Measurements from ENCODE around the gene HRH3.

Gene HRH3

GRCh38 chr20:62183426-62184142 lies 36.5 kb downstream of the HRH3 start:
- Histone ChIP-seq H3K79me2 (ENCODE audit: insufficient read depth, low read length) (peaks cover 37% of the 10 kb centered on the region), H2AFZ (ENCODE audit: low read length) (no peak overlapping the region), H3K27ac (ENCODE audit: low read depth, low read length, poor library complexity, severe bottlenecking) (peak overlapping the region; percentile 41)

DNA sequence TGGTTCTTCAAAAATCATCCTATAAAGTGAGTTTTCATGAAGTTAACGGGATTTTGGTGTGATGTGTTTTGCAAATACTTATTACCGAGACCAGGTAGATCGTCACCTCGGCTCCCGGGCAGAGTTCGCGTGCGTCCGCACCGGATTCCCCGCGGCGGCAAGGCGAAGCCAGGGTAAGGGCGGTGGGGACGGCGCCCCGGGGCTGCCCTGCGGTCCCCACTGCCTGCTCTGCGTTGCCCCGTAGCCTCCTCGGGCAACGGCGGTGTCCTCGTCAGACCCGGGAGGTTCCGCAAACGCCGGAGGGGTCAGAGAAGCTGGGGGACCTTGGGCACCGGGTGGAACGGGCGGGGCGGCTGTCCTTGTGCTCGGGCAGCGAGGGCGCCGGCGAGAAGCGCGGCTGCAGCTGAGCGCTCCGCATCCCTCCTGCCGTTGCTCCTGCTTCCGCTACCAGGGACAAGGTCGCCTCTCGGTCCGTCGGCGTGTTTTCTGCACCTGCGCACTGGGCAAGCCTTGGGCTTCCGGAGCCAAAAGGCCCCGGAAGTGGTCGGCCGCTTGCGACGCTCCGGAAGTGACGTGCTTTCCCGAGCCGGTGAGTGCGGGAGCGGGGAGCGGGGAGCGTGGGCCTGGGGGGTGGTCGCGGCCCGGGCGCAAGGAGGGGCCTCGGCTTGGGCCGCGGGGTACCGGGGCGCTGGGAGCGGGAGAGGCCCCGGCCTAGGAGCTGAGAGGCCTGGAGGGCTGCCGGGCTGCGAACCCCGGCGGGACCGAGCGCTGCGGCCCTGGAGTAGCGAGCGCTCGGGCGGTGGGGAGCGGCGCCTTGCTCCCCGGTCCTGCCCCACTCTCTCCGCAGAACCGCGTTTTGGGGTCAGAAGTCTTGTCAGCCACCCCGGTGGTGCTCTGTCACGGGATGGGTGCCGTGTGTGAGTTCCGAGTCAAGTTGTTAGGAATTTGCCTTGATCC lies 37.3 kb downstream of the HRH3 start, which contains the start of gene MTG2:
TSS of gene MTG2 (plus strand) at position 560 of the 957 bp plus-strand sequence. CDS start 10,393 bp downstream, outside the sequence.
- Histone ChIP-seq H3K4me1 (ENCODE audit: insufficient read depth, low read length, severe bottlenecking) (peaks cover 45% of the 10 kb centered on the region), H3K79me2 (ENCODE audit: insufficient read depth, low read length) (peaks cover 28% of the 10 kb centered on the region), H3K27ac (ENCODE audit: low read depth, low read length, poor library complexity, severe bottlenecking) (peak within 1 kb of the TSS; percentile 75), H3K4me2 (ENCODE audit: low read length) (peak within 1 kb of the TSS; percentile 99), H3K36me3 (ENCODE audit: insufficient read depth, low read length) (no peaks in the 10 kb centered on the region), H2AFZ (ENCODE audit: low read length) (no peak within 1 kb of the TSS), H3F3A (ENCODE audit: insufficient read depth, low read length) (no peaks in the 10 kb centered on the region), H3K4me3 (ENCODE audit: low read depth, low read length, poor library complexity, severe bottlenecking) (peak within 1 kb of the TSS; percentile 97), H4K20me1 (ENCODE audit: insufficient read depth, low read length) (no peaks in the 10 kb centered on the region), H3K27me3 (ENCODE audit: insufficient read depth, low read length) (no peaks in the 10 kb centered on the region), H3K9me2 (ENCODE audit: low read depth, low read length) (no peaks in the 10 kb centered on the region), H3K9ac (ENCODE audit: low read length) (peak within 1 kb of the TSS; percentile 98), H3K9me3 (ENCODE audit: low read length) (no peaks in the 10 kb centered on the region)
- no peak for TF ChIP-seq EZH2 (IDR thresholded peaks at IDR 0.05; ENCODE audit: borderline replicate concordance, low read length)
- TF ChIP-seq, protein P1, sequence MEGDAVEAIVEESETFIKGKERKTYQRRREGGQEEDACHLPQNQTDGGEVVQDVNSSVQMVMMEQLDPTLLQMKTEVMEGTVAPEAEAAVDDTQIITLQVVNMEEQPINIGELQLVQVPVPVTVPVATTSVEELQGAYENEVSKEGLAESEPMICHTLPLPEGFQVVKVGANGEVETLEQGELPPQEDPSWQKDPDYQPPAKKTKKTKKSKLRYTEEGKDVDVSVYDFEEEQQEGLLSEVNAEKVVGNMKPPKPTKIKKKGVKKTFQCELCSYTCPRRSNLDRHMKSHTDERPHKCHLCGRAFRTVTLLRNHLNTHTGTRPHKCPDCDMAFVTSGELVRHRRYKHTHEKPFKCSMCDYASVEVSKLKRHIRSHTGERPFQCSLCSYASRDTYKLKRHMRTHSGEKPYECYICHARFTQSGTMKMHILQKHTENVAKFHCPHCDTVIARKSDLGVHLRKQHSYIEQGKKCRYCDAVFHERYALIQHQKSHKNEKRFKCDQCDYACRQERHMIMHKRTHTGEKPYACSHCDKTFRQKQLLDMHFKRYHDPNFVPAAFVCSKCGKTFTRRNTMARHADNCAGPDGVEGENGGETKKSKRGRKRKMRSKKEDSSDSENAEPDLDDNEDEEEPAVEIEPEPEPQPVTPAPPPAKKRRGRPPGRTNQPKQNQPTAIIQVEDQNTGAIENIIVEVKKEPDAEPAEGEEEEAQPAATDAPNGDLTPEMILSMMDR (IDR thresholded peaks at IDR 0.05; ENCODE audit: low read length): no peak

More at GRCh38 chr20:62183426-62184142, 36.5 kb downstream of the HRH3 start:
- H3K9me2 ChIP-seq (ENCODE audit: low read depth, low read length): no peaks in the 10 kb centered on the region
- peaks cover 48% of the 10 kb centered on the region for H3K4me1 ChIP-seq (ENCODE audit: insufficient read depth, low read length, severe bottlenecking)
- H3K27me3 ChIP-seq (ENCODE audit: insufficient read depth, low read length): no peaks in the 10 kb centered on the region
- no peaks in the 10 kb centered on the region for H3K9me3 ChIP-seq (ENCODE audit: low read length)
- H3K4me2 ChIP-seq (ENCODE audit: low read length): peak overlapping the region; percentile 99
- no peaks in the 10 kb centered on the region for H3F3A ChIP-seq (ENCODE audit: insufficient read depth, low read length)
- H4K20me1 ChIP-seq (ENCODE audit: insufficient read depth, low read length): no peaks in the 10 kb centered on the region
- H3K9ac ChIP-seq (ENCODE audit: low read length): peak overlapping the region; percentile 98
- no peaks in the 10 kb centered on the region for H3K36me3 ChIP-seq (ENCODE audit: insufficient read depth, low read length)
- H3K4me3 ChIP-seq (ENCODE audit: low read depth, low read length, poor library complexity, severe bottlenecking): peak overlapping the region; percentile 97
- no peak for TF ChIP-seq EZH2 (IDR thresholded peaks at IDR 0.05; ENCODE audit: borderline replicate concordance, low read length)
- TF ChIP-seq, protein P1 (IDR thresholded peaks at IDR 0.05; ENCODE audit: low read length): no peak

GRCh38 chr20:62181808-62182207 lies 38.3 kb downstream of the HRH3 start:
- no peaks in the 10 kb centered on the region for H3K27me3 ChIP-seq (ENCODE audit: insufficient read depth, low read length)
- no peak overlapping the region for H2AFZ ChIP-seq (ENCODE audit: low read length)
- no peaks in the 10 kb centered on the region for H3K9me2 ChIP-seq (ENCODE audit: low read depth, low read length)
- H3K79me2 ChIP-seq (ENCODE audit: insufficient read depth, low read length): peaks cover 19% of the 10 kb centered on the region
- H3K4me3 ChIP-seq (ENCODE audit: low read depth, low read length, poor library complexity, severe bottlenecking): peak overlapping the region; percentile 97
- H3F3A ChIP-seq (ENCODE audit: insufficient read depth, low read length): no peaks in the 10 kb centered on the region
- no peaks in the 10 kb centered on the region for H3K9me3 ChIP-seq (ENCODE audit: low read length)
- TF ChIP-seq EZH2 (IDR thresholded peaks at IDR 0.05; ENCODE audit: borderline replicate concordance, low read length): no peak
- TF ChIP-seq, protein P1 (IDR thresholded peaks at IDR 0.05; ENCODE audit: low read length): no peak
- H3K4me1 ChIP-seq (ENCODE audit: insufficient read depth, low read length, severe bottlenecking): peaks cover 35% of the 10 kb centered on the region
- H3K9ac ChIP-seq (ENCODE audit: low read length): peak overlapping the region; percentile 98
- peak overlapping the region; percentile 99 for H3K4me2 ChIP-seq (ENCODE audit: low read length)
- no peaks in the 10 kb centered on the region for H3K36me3 ChIP-seq (ENCODE audit: insufficient read depth, low read length)
- H3K27ac ChIP-seq (ENCODE audit: low read depth, low read length, poor library complexity, severe bottlenecking): peak overlapping the region; percentile 75
- H4K20me1 ChIP-seq (ENCODE audit: insufficient read depth, low read length): no peaks in the 10 kb centered on the region

All from OCI-LY1 (cell line).